Uterus (tissue), 4 donors: ENCODE results near the gene DOCK4. TPM values are rescaled to one million over a fixed set of nuclear protein-coding genes. Genes with fewer than 3 reads are reported as not detected.

Experiments used
- DNase-seq, 2 donors: peaks; one replicate each; pipeline ENCODE4 v3.0.0-alpha.2; 2019 to 2020
- H3K27ac ChIP-seq, 2 donors: fragments of 200-600 bp; sonication (generic); 1 replicate in 1 of 2; 2 replicates in 1 of 2; pipeline ENCODE4 v1.5.1; 2016 to 2018
- H3K27me3 ChIP-seq, 2 donors: fragments of 200-600 bp; sonication (generic); one replicate each; pipeline ENCODE4 v1.5.1; 2018 to 2019; ENCODE audit warnings: control low read depth in 1 of 2
- H3K36me3 ChIP-seq, 2 donors: fragments of 200-600 bp; sonication (generic); one replicate each; pipeline ENCODE4 v1.5.1; 2019; ENCODE audit warnings: control low read depth in 1 of 2
- H3K4me1 ChIP-seq, 2 donors: fragments of 200-600 bp; sonication (generic); one replicate each; pipeline ENCODE4 v1.5.1; 2018 to 2019; ENCODE audit warnings: control low read depth in 1 of 2
- H3K4me3 ChIP-seq, 2 donors: fragments of 200-600 bp; sonication (generic); 1 replicate in 1 of 2; 2 replicates in 1 of 2; pipeline ENCODE4 v1.5.1; 2018 to 2019; ENCODE audit warnings: mild to moderate bottlenecking in 1 of 2
- H3K9me3 ChIP-seq, 2 donors: fragments of 200-600 bp; sonication (generic); one replicate each; pipeline ENCODE4 v1.5.1; 2019; ENCODE audit warnings: control low read depth in 1 of 2
- POLR2A ChIP-seq, 2 donors: fragments of 450-650 bp; IDR thresholded peaks; one replicate each; pipeline ENCODE4 v1.6.1; 2016; ENCODE audit warnings: antibody characterized with exemption in 2 of 2, mild to moderate bottlenecking in 1 of 2, moderate library complexity in 1 of 2
- intact Hi-C: fragments of 100-400 bp; cut with DNase I; formaldehyde crosslinking; loops from one replicate; pipeline ENCODE4 v1.15.1; 2023; ENCODE audit warnings: low total_unique reads
- total RNA-seq, 4 donors: library from RNA; depleted of rRNA in 3 of 4; stranded (reverse); fragments of >200 nt in 3 of 4; gene quantifications; one replicate each; pipeline versions ENCODE4 v1.1.0 to v1.2.4, GENCODE V29; 2014 to 2023
- TF ChIP-seq, protein P1 (sequence below), 4 experiments: fragments of 200-600 bp in 2 of 4; fragments of 450-650 bp in 2 of 4; sonication (generic) in 2 of 4; IDR thresholded peaks; one replicate each; pipeline ENCODE4 v1.5.1; 2016 to 2019; ENCODE audit warnings: antibody characterized with exemption in 4 of 4, mild to moderate bottlenecking in 2 of 4, moderate library complexity in 1 of 4
- donor health status: DM: yes; HTN: yes; CAD: no.

DOCK4 gene
- total RNA-seq, 4 donors from 2014 or later, result 48.8 to 217 (median 72.3) TPM

DNA sequence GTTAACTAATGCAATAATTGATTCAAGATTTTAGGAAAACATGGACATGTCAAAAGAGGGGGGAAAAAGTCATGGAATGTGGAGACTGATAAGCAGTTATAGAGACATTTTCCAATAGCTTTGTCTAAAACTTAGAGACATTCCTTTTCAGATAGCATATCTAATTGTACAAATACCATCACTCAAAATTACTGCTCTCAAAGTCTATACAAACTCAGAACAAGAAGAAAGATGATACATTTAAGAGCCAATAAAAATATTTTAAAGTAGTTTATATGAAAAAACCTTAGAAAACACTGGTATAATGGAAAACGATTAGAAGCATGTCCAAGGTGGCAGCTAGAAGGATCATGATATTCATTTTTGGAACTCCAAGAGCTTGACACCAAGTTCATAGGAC lies 146.5 kb downstream of the DOCK4 start:
- H3K4me3 ChIP-seq, result no peak overlapping the region
- H3K9me3 ChIP-seq, result no peaks in the 10 kb centered on the region
- intact Hi-C loops, result no loop called here
- no peaks in the 10 kb centered on the region for H3K27me3 ChIP-seq
- H3K27ac ChIP-seq, result no peak overlapping the region
- no peaks in the 10 kb centered on the region for H3K36me3 ChIP-seq
- no peak for DNase-seq
- H3K4me1 ChIP-seq, result no peaks in the 10 kb centered on the region
- TF ChIP-seq, protein P1, sequence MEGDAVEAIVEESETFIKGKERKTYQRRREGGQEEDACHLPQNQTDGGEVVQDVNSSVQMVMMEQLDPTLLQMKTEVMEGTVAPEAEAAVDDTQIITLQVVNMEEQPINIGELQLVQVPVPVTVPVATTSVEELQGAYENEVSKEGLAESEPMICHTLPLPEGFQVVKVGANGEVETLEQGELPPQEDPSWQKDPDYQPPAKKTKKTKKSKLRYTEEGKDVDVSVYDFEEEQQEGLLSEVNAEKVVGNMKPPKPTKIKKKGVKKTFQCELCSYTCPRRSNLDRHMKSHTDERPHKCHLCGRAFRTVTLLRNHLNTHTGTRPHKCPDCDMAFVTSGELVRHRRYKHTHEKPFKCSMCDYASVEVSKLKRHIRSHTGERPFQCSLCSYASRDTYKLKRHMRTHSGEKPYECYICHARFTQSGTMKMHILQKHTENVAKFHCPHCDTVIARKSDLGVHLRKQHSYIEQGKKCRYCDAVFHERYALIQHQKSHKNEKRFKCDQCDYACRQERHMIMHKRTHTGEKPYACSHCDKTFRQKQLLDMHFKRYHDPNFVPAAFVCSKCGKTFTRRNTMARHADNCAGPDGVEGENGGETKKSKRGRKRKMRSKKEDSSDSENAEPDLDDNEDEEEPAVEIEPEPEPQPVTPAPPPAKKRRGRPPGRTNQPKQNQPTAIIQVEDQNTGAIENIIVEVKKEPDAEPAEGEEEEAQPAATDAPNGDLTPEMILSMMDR (IDR thresholded peaks at IDR 0.05), result no peak
- no peak for TF ChIP-seq POLR2A (IDR thresholded peaks at IDR 0.05)

DNA sequence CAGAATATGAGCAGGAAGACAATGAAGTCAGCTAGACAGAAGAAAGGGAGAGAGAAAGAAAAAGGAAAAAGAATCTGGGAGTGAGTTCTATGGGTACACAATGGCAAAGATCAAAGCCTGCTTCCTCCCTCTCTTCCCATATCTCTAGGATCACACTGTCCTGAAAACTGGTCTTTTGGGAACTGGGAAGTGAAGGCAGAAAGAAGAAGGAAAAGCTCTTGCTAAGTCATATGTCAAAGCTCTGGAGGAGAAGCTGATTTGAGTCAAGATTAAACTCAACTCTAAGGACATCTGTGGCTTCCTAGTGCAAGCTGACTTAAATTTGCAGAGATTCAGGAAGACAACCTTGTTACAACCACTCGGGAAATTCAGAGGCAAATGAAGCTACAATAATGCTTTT lies 147.5 kb downstream of the DOCK4 start:
- H3K27ac ChIP-seq, result no peak overlapping the region
- intact Hi-C loops, result no loop called here
- no peaks in the 10 kb centered on the region for H3K36me3 ChIP-seq
- no peak for DNase-seq
- H3K4me3 ChIP-seq, result no peak overlapping the region
- TF ChIP-seq POLR2A (IDR thresholded peaks at IDR 0.05), result no peak
- TF ChIP-seq, protein P1 (IDR thresholded peaks at IDR 0.05), result no peak
- no peaks in the 10 kb centered on the region for H3K9me3 ChIP-seq
- no peaks in the 10 kb centered on the region for H3K4me1 ChIP-seq
- H3K27me3 ChIP-seq, result no peaks in the 10 kb centered on the region

DNA sequence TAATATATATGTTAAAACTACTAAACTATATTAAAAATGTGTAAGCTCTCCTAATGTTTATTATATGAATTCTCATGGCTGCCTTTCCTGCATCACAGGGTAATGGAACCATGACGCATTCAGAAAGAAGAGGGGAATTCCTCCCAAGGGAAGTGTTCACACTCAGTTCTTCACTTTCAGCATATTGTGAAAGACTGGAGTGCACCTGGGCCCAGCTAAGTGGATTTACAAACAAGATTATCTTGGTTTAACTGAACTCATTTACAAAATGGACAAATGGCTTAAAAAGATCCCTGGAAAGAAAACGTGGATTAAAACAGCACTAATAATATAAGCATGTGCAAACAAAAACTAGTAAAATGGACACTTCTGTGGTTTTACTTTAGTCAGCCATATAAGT lies 149.8 kb downstream of the DOCK4 start:
- no peaks in the 10 kb centered on the region for H3K27me3 ChIP-seq
- no peaks in the 10 kb centered on the region for H3K9me3 ChIP-seq
- no peaks in the 10 kb centered on the region for H3K36me3 ChIP-seq
- intact Hi-C loops, result no loop called here
- no peak overlapping the region for H3K4me3 ChIP-seq
- TF ChIP-seq POLR2A (IDR thresholded peaks at IDR 0.05), result no peak
- TF ChIP-seq, protein P1 (IDR thresholded peaks at IDR 0.05), result no peak
- DNase-seq, result no peak
- no peak overlapping the region for H3K27ac ChIP-seq
- no peaks in the 10 kb centered on the region for H3K4me1 ChIP-seq

DNA sequence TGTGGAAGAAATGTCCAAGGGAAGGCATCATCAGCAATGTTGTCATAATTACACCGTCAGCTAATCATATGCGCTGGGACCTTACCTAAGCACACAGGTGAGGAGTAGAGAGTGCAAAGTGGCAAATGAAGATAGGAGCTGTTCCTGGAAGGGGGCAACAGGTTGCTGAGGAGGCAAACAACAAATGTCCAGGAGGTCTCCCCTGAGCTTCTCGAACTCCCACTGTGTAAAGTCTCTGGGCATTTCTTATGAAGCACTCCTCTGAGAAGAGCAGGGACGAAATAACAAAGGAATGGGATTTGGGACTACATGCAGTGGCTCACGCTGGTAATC lies 152.5 kb downstream of the DOCK4 start:
- Histone ChIP-seq H3K4me1 (no peaks in the 10 kb centered on the region), H3K9me3 (no peaks in the 10 kb centered on the region), H3K4me3 (no peak overlapping the region), H3K36me3 (no peaks in the 10 kb centered on the region), H3K27ac (no peak overlapping the region), H3K27me3 (no peaks in the 10 kb centered on the region)
- no peak for DNase-seq
- TF ChIP-seq, protein P1 (IDR thresholded peaks at IDR 0.05), result no peak
- no peak for TF ChIP-seq POLR2A (IDR thresholded peaks at IDR 0.05)
- intact Hi-C loops, result no loop called here

DNA sequence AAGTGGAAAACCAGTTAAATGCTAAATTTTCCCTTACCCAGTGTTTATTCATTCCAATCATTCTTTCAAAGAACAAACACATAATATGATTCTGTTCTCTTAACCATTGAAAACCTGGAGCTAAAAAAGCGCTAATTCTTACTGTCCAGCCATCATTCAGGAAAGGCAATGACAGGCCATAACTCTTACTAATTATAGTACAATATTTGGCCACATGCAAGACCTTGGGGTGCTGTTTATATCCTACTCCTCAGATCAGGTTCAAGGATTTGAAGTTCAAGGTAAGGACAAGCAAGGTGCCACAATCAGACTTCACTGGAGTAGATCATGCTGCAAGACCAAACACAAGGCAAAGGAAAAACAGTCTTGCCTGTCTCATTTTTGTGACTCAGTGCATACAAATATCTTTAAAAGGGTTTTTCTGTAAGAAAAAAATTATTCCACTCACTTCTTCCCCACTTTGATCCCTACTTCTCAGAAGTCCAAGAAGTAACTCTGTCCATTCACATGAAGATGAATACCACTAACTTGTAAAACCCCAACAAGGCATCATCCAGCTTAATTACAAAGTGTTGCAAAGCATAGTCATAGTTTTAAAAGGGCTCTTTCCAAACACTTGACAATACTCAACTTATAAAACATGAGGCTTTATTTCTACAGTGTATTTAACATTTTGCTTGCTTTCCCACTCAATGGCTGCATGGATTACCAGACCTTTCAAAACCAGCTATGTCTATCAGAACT lies 153.0 kb downstream of the DOCK4 start:
- Histone ChIP-seq H3K9me3 (no peaks in the 10 kb centered on the region), H3K4me3 (no peak overlapping the region), H3K27me3 (no peaks in the 10 kb centered on the region), H3K4me1 (no peaks in the 10 kb centered on the region), H3K36me3 (no peaks in the 10 kb centered on the region), H3K27ac (no peak overlapping the region)
- no peak for DNase-seq
- TF ChIP-seq POLR2A (IDR thresholded peaks at IDR 0.05), result no peak
- TF ChIP-seq, protein P1 (IDR thresholded peaks at IDR 0.05), result no peak
- intact Hi-C loops, result no loop called here
